Transverse colon (tissue), 4 donors: ENCODE data around the gene LPCAT2. TPM values are rescaled to one million over a fixed set of nuclear protein-coding genes. Genes with fewer than 3 reads are reported as not detected.

Source experiments
- DNase-seq: peaks from one replicate; pipeline ENCODE4 v3.0.0-alpha.2; 2019
- H3K27ac ChIP-seq, 4 donors: fragments of 200-600 bp; sonication (generic); 2 replicates each; pipeline ENCODE4 v1.5.1; 2016 to 2018; ENCODE audit warnings: inconsistent platforms in 4 of 4
- H3K27me3 ChIP-seq: fragments of 200-600 bp; sonication (generic); 2 replicates; pipeline ENCODE4 v1.5.1; 2017; ENCODE audit warnings: inconsistent platforms
- H3K36me3 ChIP-seq, 4 donors: fragments of 200-600 bp; sonication (generic); 2 replicates each; pipeline ENCODE4 v1.5.1; 2017 to 2019; ENCODE audit warnings: inconsistent platforms in 4 of 4
- H3K4me1 ChIP-seq, 4 donors: fragments of 200-600 bp; sonication (generic); 2 replicates each; pipeline ENCODE4 v1.5.1; 2017 to 2020; ENCODE audit warnings: inconsistent platforms in 4 of 4
- H3K4me3 ChIP-seq, 4 donors: fragments of 200-600 bp; sonication (generic); 1 replicate in 1 of 4; 2 replicates in 3 of 4; pipeline versions ENCODE4 v1.5.1 to v1.6.1; 2017 to 2019; ENCODE audit warnings: inconsistent platforms in 4 of 4
- H3K9me3 ChIP-seq, 2 donors: fragments of 200-600 bp; sonication (generic); 2 replicates each; pipeline ENCODE4 v1.5.1; 2017 to 2019; ENCODE audit warnings: inconsistent platforms in 2 of 2
- CTCF ChIP-seq, 5 experiments: fragments of 200-600 bp in 3 of 5; fragments of 450-650 bp in 2 of 5; sonication (generic) in 3 of 5; IDR thresholded peaks; 1 replicate in 2 of 5; 2 replicates in 3 of 5; pipeline ENCODE4 v1.5.1; 2016 to 2017; ENCODE audit warnings: antibody characterized with exemption in 5 of 5, inconsistent platforms in 3 of 5, mild to moderate bottlenecking in 2 of 5, moderate library complexity in 1 of 5
- EP300 ChIP-seq: sonication (generic); formaldehyde crosslinking; IDR thresholded peaks from one replicate; pipeline ENCODE4 v1.6.1; 2017; ENCODE audit warnings: antibody characterized with exemption, low read depth
- POLR2A ChIP-seq: fragments of 450-650 bp; IDR thresholded peaks from one replicate; pipeline ENCODE4 v1.6.1; 2016; ENCODE audit warnings: antibody characterized with exemption, mild to moderate bottlenecking, moderate library complexity
- POLR2AphosphoS5 ChIP-seq, 3 donors: sonication (generic); formaldehyde crosslinking; IDR thresholded peaks; one replicate each; pipeline ENCODE4 v1.6.1; 2016; ENCODE audit warnings: antibody characterized with exemption in 3 of 3
- WGBS, 2 donors: methylation state at CpG; one replicate each; pipeline ENCODE4 v1.1.5; 2018; ENCODE audit warnings: low coverage in 1 of 2; 5-methylcytosine and 5-hydroxymethylcytosine counted together
- in situ Hi-C, 4 donors: fragments of 200-750 bp; cut with MboI; loops; one replicate each; pipeline versions ENCODE4 v1.15.0 to v1.15.1; 2017; ENCODE audit warnings: low sequenced_read_pairs in 3 of 4, low pct_ligation_motif_present in 1 of 4, low pct_unique_long_range_greater_than_20kb in 1 of 4
- intact Hi-C: fragments of 100-400 bp; cut with DNase I; formaldehyde crosslinking; loops from one replicate; pipeline ENCODE4 v1.15.1; 2023; ENCODE audit warnings: low total_unique reads
- total RNA-seq, 4 donors: library from RNA; depleted of rRNA; stranded (reverse); fragments of >200 nt; gene quantifications; one replicate each; pipeline ENCODE4 v1.1.0, GENCODE V29; 2016

Gene LPCAT2
- total RNA-seq, 4 donors from 2014 or later, result 1.6 to 11.6 (median 6.2) TPM

DNA sequence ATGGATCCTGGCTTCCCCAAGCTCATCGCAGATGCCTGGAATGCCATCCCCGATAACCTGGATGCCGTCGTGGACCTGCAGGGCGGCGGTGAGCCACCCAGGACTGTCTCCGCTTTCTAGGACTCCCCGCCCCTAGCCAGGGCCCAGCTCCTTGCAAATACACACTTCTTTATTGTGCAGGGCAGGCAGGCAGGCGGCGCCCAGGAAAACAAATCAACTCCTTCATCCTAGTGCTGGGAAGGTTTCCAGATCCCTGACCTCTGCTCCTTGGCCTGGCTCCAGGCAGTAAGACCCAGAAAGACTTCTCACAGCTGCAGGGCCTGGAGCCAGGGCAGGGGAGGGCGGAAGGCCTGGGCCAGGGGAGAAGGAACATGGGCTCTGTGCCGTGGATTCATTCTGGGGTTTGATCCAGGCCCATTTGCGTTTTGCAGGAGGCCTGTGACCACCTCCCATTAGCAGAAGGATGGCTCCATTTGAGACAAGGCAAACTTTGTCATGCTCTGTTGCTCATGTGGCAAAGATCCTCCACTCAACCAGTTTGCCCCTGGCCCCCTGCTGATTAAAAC, 6.0 kb upstream of the LPCAT2 start:
- in situ Hi-C loops (no loop called here), intact Hi-C loops (no loop called here)
- WGBS, 2 donors, result 36% methylated on average over 13 of the region's 13 CpGs; no CpG with 5 or more reads in 1 of the 2 donors
- Histone ChIP-seq H3K36me3 (no peaks in the 10 kb centered on the region), H3K4me1 (peaks cover 27 to 58% (median 46%) of the 10 kb centered on the region in 4 donors), H3K27ac (peak overlapping the region; percentile 74 to 88 (median 82)), H3K9me3 (no peaks in the 10 kb centered on the region), H3K4me3 (no peak overlapping the region), H3K27me3 (no peaks in the 10 kb centered on the region)
- TF ChIP-seq EP300, result no peak
- peak; percentile 33 to 85 (median 81) for TF ChIP-seq POLR2AphosphoS5 (IDR thresholded peaks at IDR 0.05)
- peak in 2 of 5 experiments; percentile 5 to 32 for TF ChIP-seq CTCF (IDR thresholded peaks at IDR 0.05)
- peak; percentile 93 for DNase-seq

DNA sequence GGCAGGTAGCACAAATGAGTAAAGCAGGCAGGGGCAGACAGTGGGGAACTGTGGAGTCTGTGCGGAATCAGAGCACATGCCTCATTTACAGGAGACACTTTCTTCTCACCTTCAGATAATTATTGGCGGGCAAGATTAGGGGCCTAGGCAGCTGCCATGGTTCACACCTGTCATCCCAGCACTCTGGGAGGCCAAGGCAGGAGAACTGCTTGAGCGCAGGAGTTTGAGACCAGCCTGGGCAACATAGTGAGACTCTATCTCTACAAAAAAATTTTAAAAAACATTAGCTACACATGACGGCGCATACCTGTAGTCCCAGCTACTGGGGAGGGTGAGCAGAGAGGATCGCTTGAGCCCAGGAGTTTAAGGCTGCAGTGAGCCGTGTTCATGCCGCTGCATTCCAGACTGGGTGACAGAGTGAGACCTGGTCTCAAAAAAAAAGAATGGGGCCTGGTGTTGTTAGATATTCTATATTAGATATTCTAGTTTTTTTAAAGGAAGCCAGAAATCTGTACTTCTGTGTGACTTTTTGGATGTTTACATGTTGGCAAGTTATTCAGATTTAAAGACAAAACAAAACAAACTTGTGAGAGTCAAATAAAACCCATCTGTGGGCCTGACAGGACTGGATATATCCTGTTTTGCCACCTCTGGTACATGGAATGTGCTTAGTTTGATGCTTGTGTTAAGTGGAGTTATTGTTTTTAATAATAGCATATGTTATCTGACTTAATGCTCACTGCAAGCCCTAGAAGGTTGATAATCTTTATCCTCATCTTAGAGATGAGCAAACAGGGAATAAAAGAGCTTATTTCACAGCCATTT, 4.9 kb upstream of the LPCAT2 start:
- no peaks in the 10 kb centered on the region for H3K36me3 ChIP-seq
- peak overlapping the region; percentile 74 to 88 (median 82) for H3K27ac ChIP-seq
- H3K9me3 ChIP-seq, result no peaks in the 10 kb centered on the region
- H3K27me3 ChIP-seq, result no peaks in the 10 kb centered on the region
- DNase-seq, result no peak
- no peak overlapping the region for H3K4me3 ChIP-seq
- TF ChIP-seq POLR2A, result no peak
- TF ChIP-seq POLR2AphosphoS5 (IDR thresholded peaks at IDR 0.05), result no peak
- TF ChIP-seq EP300, result no peak
- no peak for TF ChIP-seq CTCF (IDR thresholded peaks at IDR 0.05)
- intact Hi-C loops (no loop called here), in situ Hi-C loops (no loop called here)
- WGBS, 2 donors, result 87 to 93% methylated on average over 6 to 8 of the region's 8 CpGs
- H3K4me1 ChIP-seq, result peaks cover 27 to 58% (median 46%) of the 10 kb centered on the region in 4 donors

DNA sequence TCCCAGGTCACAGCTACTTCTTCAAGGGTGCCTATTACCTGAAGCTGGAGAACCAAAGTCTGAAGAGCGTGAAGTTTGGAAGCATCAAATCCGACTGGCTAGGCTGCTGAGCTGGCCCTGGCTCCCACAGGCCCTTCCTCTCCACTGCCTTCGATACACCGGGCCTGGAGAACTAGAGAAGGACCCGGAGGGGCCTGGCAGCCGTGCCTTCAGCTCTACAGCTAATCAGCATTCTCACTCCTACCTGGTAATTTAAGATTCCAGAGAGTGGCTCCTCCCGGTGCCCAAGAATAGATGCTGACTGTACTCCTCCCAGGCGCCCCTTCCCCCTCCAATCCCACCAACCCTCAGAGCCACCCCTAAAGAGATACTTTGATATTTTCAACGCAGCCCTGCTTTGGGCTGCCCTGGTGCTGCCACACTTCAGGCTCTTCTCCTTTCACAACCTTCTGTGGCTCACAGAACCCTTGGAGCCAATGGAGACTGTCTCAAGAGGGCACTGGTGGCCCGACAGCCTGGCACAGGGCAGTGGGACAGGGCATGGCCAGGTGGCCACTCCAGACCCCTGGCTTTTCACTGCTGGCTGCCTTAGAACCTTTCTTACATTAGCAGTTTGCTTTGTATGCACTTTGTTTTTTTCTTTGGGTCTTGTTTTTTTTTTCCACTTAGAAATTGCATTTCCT, 3.4 kb upstream of the LPCAT2 start:
- 92% methylated on average over 10 of the region's 10 CpGs; no CpG with 5 or more reads in 1 of the 2 donors for WGBS, 2 donors
- H3K4me3 ChIP-seq, result no peak overlapping the region
- in situ Hi-C loops (no loop called here), intact Hi-C loops (loop anchor here (5.0 kb wide), 1 partner anchor 37 kb away; no protein-coding TSS in a partner anchor)
- DNase-seq, result no peak
- TF ChIP-seq EP300, result no peak
- TF ChIP-seq CTCF (IDR thresholded peaks at IDR 0.05), result no peak
- no peak for TF ChIP-seq POLR2AphosphoS5 (IDR thresholded peaks at IDR 0.05)
- no peak for TF ChIP-seq POLR2A
- H3K36me3 ChIP-seq, result no peaks in the 10 kb centered on the region
- peaks cover 22 to 51% (median 43%) of the 10 kb centered on the region in 4 donors for H3K4me1 ChIP-seq
- peak overlapping the region in 1 of 4 donors; percentile 55 for H3K27ac ChIP-seq
- H3K9me3 ChIP-seq, result no peaks in the 10 kb centered on the region
- H3K27me3 ChIP-seq, result no peaks in the 10 kb centered on the region

- H3K27ac ChIP-seq, result peak overlapping the region in 1 of 4 donors; percentile 55
- no peak for DNase-seq
- 35 to 60% methylated on average over 3 to 7 of the region's 7 CpGs for WGBS, 2 donors
These were observed 2.8 kb upstream of the LPCAT2 start for GRCh38 chr16:55506083-55506482.

More at GRCh38 chr16:55506083-55506482, 2.8 kb upstream of the LPCAT2 start:
- Histone ChIP-seq H3K36me3 (no peaks in the 10 kb centered on the region), H3K4me3 (no peak overlapping the region), H3K27me3 (no peaks in the 10 kb centered on the region), H3K4me1 (peaks cover 19 to 45% (median 37%) of the 10 kb centered on the region in 4 donors), H3K9me3 (no peaks in the 10 kb centered on the region)
- in situ Hi-C loops (no loop called here), intact Hi-C loops (loop anchor here (5.0 kb wide), 1 partner anchor 36 kb away; no protein-coding TSS in a partner anchor)
- TF ChIP-seq CTCF (IDR thresholded peaks at IDR 0.05), result no peak
- TF ChIP-seq POLR2AphosphoS5 (IDR thresholded peaks at IDR 0.05), result no peak
- TF ChIP-seq POLR2A, result no peak
- TF ChIP-seq EP300, result no peak
